Measurements from ENCODE around the gene CALHM5. TPM values are rescaled to one million over a fixed set of nuclear protein-coding genes. Genes with fewer than 3 reads are reported as not detected.

Gene CALHM5
- total and polyA plus RNA-seq, 10 of the 15 experiments (the other 5 are each of a cell fraction or from before 2014, with no cell fraction given) = not detected

DNA sequence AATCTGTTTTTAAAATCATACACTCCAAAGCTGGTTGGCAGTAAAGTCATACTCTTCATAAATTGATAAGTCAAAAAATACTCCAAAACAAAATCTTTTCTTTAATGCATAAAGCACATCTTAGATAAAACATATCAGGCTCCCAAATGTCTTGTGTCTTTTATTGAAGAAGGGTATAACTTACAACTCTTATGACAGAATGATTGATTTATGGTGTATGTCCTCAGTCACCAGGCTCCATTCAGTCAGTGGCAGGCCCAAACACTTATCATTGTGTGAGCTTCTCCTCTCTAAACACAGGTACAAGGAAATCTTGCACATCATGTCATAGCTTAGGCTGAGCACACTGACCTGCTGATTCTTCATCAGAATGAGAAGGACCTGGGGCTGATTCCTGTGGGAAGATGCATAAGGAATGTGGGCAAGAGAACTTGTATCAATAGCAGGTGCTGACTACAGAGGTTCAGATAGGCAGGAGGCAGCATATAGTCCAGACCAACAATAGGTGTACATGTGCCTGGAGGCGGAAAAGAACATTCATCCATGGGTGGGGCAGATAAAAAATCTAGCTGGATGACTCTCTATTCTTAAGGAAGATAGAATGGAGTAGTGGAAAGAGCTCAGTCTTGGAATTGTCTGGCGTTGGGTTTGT lies 1.9 kb downstream of the CALHM5 start:
- Histone ChIP-seq H3K79me2 (ENCODE audit: control insufficient read depth, insufficient read depth, low read length) (no peaks in the 10 kb centered on the region), H4K20me1 (ENCODE audit: control insufficient read depth, insufficient read depth) (no peaks in the 10 kb centered on the region), H3K27me3 (replicated peaks in 1 of 2; ENCODE audit: control insufficient read depth in 2 of 2, insufficient read depth in 2 of 2, low read length in 1 of 2) (no peaks in the 10 kb centered on the region; a peak in 1 of 4 replicates), H2AFZ (ENCODE audit: control insufficient read depth, low read depth, low read length) (no peak overlapping the region), H3K9me3 (replicated peaks; ENCODE audit: control insufficient read depth, insufficient read depth, low read length) (no peaks in the 10 kb centered on the region), H3K4me2 (ENCODE audit: control insufficient read depth, insufficient read depth) (no peak overlapping the region), H3K36me3 (ENCODE audit: control insufficient read depth in 2 of 2, insufficient read depth in 2 of 2, low read length in 1 of 2) (no peaks in the 10 kb centered on the region), H3K27ac (ENCODE audit: control insufficient read depth, insufficient read depth) (no peak overlapping the region), H3K4me3 (no peak overlapping the region), H3K4me1 (ENCODE audit: control insufficient read depth, insufficient read depth, low read length) (peaks cover 9% of the 10 kb centered on the region), H3K9ac (ENCODE audit: control insufficient read depth, insufficient read depth, low read length) (no peak overlapping the region)
- no TSS peak for BruUV-seq (replicated peaks)
- ChIA-PET CTCF (interaction anchor here (1.0 to 5.2 kb wide), 7 partner anchors 19 to 226 kb away, joined by 3 to 34 read pairs (median 4); no protein-coding TSS in a partner anchor), POLR2A (no interaction called here), SMC1A (ENCODE audit: uncharacterized antibody, unreplicated experiment) (interaction anchor here (1.1 to 2.0 kb wide), 4 partner anchors 10 to 29 kb away, joined by 3 to 13 read pairs (median 4); no protein-coding TSS in a partner anchor), RAD21 (ENCODE audit: unreplicated experiment) (interaction anchor here (1.0 to 1.3 kb wide), 3 partner anchors 51 to 225 kb away, joined by 3 to 4 read pairs (median 3); no protein-coding TSS in a partner anchor)
- DNase-seq (ENCODE audit: low read depth, low spot score) = no peak
- in situ Hi-C loops (cut with MboI) = no loop called here
- WGBS (ENCODE audit: insufficient coverage, insufficient replicate concordance, low lambda C conversion rate, missing lambda C conversion rate) = 52% methylated on average over 2 of the region's 2 CpGs
- no peak for ATAC-seq
- FAIRE-seq = no peak
- intact Hi-C loops (cut with micrococcal nuclease; ENCODE audit: unreplicated experiment) = no loop called here
- TF ChIP-seq POU2F2 (IDR thresholded peaks at IDR 0.05; ENCODE audit: borderline replicate concordance, low read depth, low read length) = no peak
- TF ChIP-seq, protein P1, sequence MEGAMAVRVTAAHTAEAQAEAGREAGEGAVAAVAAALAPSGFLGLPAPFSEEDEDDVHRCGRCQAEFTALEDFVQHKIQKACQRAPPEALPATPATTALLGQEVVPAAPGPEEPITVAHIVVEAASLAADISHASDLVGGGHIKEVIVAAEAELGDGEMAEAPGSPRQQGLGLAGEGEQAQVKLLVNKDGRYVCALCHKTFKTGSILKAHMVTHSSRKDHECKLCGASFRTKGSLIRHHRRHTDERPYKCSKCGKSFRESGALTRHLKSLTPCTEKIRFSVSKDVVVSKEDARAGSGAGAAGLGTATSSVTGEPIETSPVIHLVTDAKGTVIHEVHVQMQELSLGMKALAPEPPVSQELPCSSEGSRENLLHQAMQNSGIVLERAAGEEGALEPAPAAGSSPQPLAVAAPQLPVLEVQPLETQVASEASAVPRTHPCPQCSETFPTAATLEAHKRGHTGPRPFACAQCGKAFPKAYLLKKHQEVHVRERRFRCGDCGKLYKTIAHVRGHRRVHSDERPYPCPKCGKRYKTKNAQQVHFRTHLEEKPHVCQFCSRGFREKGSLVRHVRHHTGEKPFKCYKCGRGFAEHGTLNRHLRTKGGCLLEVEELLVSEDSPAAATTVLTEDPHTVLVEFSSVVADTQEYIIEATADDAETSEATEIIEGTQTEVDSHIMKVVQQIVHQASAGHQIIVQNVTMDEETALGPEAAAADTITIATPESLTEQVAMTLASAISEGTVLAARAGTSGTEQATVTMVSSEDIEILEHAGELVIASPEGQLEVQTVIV (IDR thresholded peaks at IDR 0.05; ENCODE audit: borderline replicate concordance, partially characterized antibody) = no peak
- no peak for TF ChIP-seq NRF1 (conservative IDR thresholded peaks at IDR 0.05; ENCODE audit: low read depth, low read length)
- TF ChIP-seq, protein P2, sequence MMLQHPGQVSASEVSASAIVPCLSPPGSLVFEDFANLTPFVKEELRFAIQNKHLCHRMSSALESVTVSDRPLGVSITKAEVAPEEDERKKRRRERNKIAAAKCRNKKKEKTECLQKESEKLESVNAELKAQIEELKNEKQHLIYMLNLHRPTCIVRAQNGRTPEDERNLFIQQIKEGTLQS (IDR thresholded peaks at IDR 0.05; ENCODE audit: borderline replicate concordance, extremely low read depth, low read depth, low read length) = no peak
- no peak for TF ChIP-seq RB1 (IDR thresholded peaks at IDR 0.05; ENCODE audit: borderline replicate concordance)
- no peak for TF ChIP-seq GATAD2B (conservative IDR thresholded peaks at IDR 0.05; ENCODE audit: low read depth)
- TF ChIP-seq ASH2L (IDR thresholded peaks at IDR 0.05; ENCODE audit: borderline replicate concordance, low read depth) = no peak
- no peak for TF ChIP-seq MYB (IDR thresholded peaks at IDR 0.05; ENCODE audit: borderline replicate concordance, low read depth, low read length)
- no peak for TF ChIP-seq ZNF217 (IDR thresholded peaks at IDR 0.05)
- TF ChIP-seq, protein P3, sequence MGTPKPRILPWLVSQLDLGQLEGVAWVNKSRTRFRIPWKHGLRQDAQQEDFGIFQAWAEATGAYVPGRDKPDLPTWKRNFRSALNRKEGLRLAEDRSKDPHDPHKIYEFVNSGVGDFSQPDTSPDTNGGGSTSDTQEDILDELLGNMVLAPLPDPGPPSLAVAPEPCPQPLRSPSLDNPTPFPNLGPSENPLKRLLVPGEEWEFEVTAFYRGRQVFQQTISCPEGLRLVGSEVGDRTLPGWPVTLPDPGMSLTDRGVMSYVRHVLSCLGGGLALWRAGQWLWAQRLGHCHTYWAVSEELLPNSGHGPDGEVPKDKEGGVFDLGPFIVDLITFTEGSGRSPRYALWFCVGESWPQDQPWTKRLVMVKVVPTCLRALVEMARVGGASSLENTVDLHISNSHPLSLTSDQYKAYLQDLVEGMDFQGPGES (IDR thresholded peaks at IDR 0.05) = no peak
- no peak for TF ChIP-seq E2F8 (IDR thresholded peaks at IDR 0.05; ENCODE audit: low read depth, partially characterized antibody)
- TF ChIP-seq IKZF1 (conservative IDR thresholded peaks at IDR 0.05) = no peak
